GM12865 (cell line): ENCODE results near the gene CSTPP1.

Experiments
- DNase-seq: peaks from one replicate; pipeline ENCODE4 v3.0.0; 2010; ENCODE audit warnings: low read depth
- H3K4me3 ChIP-seq: 2 replicates; pipeline ENCODE4 v1.5.1; 2011; ENCODE audit warnings: mild to moderate bottlenecking, low read depth, low read length, control low read depth
- TF ChIP-seq, protein P1 (sequence below): IDR thresholded peaks from 2 replicates; pipeline ENCODE4 v1.5.1; 2011; ENCODE audit warnings: low read length, control low read depth, low read depth, inconsistent platforms; ENCODE audit not compliant: insufficient read depth; ENCODE audit errors: missing control alignments

CSTPP1 gene

DNA sequence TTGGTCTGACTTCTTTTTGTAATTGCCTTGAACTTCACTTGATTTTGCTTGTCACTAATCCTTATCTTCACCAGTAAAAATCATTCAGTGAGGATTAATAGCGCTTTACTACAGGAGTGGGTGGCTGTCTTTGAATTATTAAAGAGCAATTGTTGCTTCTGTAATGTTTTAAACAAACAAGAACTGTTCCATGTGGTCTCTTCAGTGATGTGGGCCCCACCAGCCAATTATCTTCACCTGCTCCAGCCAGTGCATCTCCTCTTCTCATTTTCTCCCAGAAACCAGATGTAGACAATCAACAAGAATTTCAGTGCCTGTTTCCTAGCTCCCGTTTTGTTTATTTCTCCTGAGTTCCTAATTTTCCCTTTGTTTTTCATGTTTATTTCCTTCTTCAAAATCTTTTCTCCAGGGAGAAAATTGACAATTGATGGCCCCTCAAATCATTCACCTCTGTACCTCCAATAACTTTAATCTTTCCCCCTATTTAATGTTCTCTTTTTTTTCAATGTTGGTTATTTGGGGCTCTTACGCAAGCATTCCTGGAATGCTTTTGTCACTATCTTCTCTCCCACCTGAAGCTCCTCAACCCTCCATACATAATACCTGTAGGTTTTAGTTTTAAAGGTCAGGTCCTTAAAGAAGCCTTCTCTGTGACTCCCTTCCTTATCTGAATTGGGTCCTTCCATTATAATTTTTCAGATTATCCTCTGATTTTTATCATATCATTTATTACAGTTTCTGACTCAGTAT lies 125.0 kb downstream of the CSTPP1 start:
- TF ChIP-seq, protein P1, sequence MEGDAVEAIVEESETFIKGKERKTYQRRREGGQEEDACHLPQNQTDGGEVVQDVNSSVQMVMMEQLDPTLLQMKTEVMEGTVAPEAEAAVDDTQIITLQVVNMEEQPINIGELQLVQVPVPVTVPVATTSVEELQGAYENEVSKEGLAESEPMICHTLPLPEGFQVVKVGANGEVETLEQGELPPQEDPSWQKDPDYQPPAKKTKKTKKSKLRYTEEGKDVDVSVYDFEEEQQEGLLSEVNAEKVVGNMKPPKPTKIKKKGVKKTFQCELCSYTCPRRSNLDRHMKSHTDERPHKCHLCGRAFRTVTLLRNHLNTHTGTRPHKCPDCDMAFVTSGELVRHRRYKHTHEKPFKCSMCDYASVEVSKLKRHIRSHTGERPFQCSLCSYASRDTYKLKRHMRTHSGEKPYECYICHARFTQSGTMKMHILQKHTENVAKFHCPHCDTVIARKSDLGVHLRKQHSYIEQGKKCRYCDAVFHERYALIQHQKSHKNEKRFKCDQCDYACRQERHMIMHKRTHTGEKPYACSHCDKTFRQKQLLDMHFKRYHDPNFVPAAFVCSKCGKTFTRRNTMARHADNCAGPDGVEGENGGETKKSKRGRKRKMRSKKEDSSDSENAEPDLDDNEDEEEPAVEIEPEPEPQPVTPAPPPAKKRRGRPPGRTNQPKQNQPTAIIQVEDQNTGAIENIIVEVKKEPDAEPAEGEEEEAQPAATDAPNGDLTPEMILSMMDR = no peak
- no peak overlapping the region for H3K4me3 ChIP-seq
- DNase-seq = no peak

DNA sequence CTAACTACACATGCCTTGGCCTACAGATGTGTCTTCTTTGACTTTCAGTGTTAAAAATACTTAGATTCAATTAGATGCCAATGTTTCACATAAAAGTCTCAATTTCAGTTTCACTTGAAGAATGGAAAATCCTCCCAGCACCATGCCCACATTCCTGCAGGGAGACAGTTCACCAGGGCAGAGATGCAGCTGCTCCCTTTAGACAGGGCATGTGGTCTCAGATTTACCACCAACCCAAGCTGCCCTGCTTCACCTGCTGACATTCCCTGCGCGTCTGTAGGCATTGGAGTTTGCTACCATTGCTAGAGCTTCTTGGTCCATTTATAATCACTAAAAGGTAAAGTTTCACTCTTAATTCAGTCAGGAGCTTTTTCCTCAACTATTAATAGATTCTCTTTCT lies 126.2 kb downstream of the CSTPP1 start:
- H3K4me3 ChIP-seq = no peak overlapping the region
- TF ChIP-seq, protein P1 = no peak
- DNase-seq = no peak

DNA sequence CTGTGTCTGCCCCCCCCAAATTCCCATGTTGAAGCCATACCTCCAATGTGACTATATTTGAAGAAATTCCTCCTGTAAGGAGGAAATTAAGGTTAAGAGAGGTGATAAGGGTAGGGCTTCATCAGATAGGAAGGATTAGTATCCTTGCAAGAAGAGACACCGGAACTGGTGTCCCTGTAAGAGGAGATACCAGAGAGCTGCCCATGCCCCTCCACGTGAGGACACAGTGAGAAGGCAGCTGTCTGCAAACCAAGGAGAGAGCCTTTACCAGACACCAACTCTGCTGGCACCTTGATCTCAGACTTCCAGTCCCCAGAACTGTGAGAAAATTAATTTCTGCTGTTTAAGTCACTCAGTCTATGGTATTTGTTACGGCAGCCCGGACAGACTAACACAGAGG lies 130.8 kb downstream of the CSTPP1 start:
- no peak overlapping the region for H3K4me3 ChIP-seq
- no peak for DNase-seq
- TF ChIP-seq, protein P1 = no peak

DNA sequence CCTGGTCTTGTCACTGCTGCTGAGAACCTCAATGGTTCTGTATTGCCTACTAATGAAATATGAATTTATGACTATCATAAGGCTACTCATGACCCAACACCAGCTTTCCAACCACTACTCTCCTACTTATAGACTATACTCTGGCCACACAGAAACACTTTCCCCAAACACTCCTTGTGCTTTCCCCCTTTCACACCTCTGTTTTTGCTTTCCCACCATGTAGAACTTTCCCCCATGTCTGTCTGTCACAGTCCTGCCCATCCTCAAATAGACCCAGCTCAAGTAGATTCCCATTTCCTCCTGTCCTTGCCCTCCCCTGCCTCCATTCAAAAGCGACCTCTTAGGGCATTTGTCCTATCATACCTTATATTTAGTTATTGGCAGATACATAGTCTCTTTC lies 134.2 kb downstream of the CSTPP1 start:
- no peak for DNase-seq
- TF ChIP-seq, protein P1 = no peak
- H3K4me3 ChIP-seq = no peak overlapping the region

DNA sequence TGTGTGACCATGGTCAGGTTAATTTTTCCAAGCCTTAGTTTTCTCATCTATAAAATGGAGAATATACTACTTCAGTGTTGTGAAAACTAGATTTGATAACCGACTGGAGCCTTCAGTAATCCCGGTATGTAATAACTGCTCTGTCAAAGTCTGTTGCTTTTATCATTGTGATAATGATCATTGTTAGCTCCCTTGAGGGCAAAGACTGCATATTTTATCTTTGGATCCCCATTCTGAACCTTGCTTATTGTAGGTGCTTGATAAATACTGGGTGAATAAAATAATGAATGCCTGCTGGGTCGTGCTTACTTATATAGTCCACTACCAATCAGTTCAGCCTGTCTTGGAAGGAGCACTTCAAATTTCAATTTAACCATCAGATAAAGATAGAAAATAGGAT lies 134.8 kb downstream of the CSTPP1 start:
- H3K4me3 ChIP-seq = no peak overlapping the region
- TF ChIP-seq, protein P1 = no peak
- no peak for DNase-seq

DNA sequence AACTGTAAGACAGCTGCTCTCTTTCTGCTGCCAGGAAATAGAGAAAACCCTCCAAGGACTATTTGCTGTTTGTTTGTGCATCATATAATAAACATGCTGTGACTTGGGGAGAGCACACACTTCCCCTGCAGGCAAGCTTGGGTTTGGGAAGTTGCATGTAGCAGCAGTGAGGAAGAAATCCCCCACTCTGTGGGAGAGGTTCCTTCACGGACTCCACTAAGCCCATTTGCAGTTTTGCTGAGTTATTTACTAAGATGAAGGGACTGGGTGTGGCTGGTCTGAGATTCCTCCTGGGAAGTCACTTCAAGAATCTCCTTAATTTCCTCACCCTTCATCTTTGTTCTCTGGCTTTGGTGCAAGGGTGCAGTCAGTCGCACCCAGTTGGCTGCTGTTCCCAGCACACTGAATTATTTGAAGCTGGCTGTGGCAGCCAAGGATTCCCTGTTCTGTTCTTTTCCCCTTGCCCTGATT lies 135.3 kb downstream of the CSTPP1 start:
- H3K4me3 ChIP-seq = no peak overlapping the region
- no peak for DNase-seq

More for the DNA sequence above, 135.3 kb downstream of the CSTPP1 start:
- TF ChIP-seq, protein P1 = no peak
